ENCODE measurements around the gene MTMR2.
A peak's percentile ranks its signal among the peaks of the same experiment; 100 is the strongest.

DNA sequence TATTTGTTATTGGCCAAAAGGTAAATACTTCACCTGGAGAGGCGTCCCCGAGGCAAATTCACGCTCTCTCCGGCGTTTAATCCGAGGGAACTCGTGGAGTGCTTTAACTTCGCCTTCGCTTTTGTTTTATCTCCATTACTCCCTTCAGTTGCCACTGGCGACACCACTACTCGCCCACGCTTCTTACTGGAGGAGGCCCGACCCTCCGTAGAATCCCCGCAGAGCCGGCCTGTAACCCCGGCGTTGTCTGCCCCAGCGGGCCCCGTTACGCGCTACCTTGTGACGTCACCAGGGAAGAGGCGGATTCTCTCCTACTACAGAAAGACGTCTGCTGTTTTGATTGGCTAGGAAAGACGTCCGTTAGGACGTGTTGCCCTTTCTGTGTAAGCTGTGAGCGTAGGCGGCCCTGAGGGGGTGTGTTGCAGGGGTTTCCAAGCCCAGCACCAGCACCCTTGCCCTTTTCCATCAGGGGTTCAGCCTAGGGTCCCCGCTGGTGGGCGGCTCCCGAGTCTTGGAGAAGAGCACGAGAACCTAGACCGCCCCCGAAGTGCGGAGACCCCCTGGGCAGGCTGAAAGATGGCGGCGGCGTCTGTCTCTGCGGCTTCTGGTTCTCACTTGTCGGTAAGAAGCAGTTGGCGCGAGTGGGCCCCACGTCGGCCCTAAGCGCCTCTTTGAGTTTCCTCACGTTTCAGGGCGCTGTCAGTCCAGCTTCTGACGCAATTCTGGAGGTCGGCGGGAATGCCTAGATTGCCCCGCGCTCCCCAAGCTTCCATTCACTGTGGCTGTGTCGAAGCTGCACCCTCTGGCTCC, 133.6 kb downstream of the MTMR2 start, which contains the start of gene CEP57:
- no peak for TF ChIP-seq JUND (IDR thresholded peaks at IDR 0.05)
- TF ChIP-seq SIN3A (IDR thresholded peaks at IDR 0.05; ENCODE audit: low read depth) = no peak; the same call in none of the 2 replicates
- TF ChIP-seq CTCF (IDR thresholded peaks at IDR 0.05 in 2 of 3, conservative IDR thresholded peaks at IDR 0.05 in 1 of 3; ENCODE audit: borderline replicate concordance in 1 of 3, insufficient read depth in 1 of 3, low read depth in 2 of 3, low read length in 2 of 3) = no peak
- TF ChIP-seq POLR2A (IDR thresholded peaks at IDR 0.05; ENCODE audit: borderline replicate concordance, extremely low read depth, insufficient read depth, insufficient read length) = peak; percentile 73
- TF ChIP-seq SP1 (IDR thresholded peaks at IDR 0.05; ENCODE audit: low read depth) = peak; percentile 74
